ENCODE data around the gene IFT20. TPM values are rescaled to one million over a fixed set of nuclear protein-coding genes. Genes with fewer than 3 reads are reported as not detected.
A peak's percentile ranks its signal among the peaks of the same experiment; 100 is the strongest.

The IFT20 gene
- total and polyA plus RNA-seq, 2 experiments from 2014 or later: 49.9 to 75.3 TPM

DNA sequence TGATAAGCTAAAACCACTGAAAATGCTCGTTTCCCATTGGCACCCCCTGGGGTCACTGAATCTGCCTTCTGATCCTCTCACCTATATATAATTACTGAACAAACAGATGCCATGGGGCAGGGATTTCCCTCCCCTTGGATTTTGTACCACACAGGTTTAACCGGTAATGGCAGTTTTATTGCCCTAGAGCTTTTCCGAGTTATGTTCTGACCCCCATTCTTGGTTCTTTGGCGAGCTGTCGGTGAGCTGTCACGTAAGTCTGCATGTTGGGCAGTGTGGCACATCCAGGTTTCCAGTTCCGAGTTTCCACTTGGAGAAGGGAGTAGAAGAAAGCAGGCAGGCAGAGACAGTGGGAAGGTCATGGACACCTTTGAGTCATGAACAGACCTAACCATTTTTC, 9.2 kb downstream of the IFT20 start:
- no peak overlapping the region for H2AFZ ChIP-seq

GRCh38 chr17:28325211-28325610, 10.1 kb downstream of the IFT20 start:
- peaks cover 56% of the 10 kb centered on the region for H3K79me2 ChIP-seq
- 64% methylated on average over 5 of the region's 5 CpGs for WGBS (ENCODE audit: low lambda C conversion rate, missing lambda C conversion rate)

More for the DNA sequence above, 9.2 kb downstream of the IFT20 start:
- H3K9me3 ChIP-seq (ENCODE audit: low read depth): no peaks in the 10 kb centered on the region
- DNase-seq (ENCODE audit: low spot score): peak; percentile 13
- WGBS (ENCODE audit: low lambda C conversion rate, missing lambda C conversion rate): 75% methylated on average over 7 of the region's 7 CpGs
- no peaks in the 10 kb centered on the region for H3K9me2 ChIP-seq (replicated peaks; ENCODE audit: insufficient read depth)
- no peak overlapping the region for H3K4me3 ChIP-seq
- H3K36me3 ChIP-seq (replicated peaks; ENCODE audit: insufficient read depth, low read depth): no peaks in the 10 kb centered on the region
- no peak overlapping the region for H3K27ac ChIP-seq
- TF ChIP-seq CTCF (IDR thresholded peaks at IDR 0.05; ENCODE audit: poor library complexity) (no peak), EZH2 (IDR thresholded peaks at IDR 0.05; ENCODE audit: borderline replicate concordance) (no peak), EZH2phosphoT487 (IDR thresholded peaks at IDR 0.05; ENCODE audit: low read depth, severe bottlenecking, unreplicated experiment) (no peak)
- H3K4me1 ChIP-seq (ENCODE audit: insufficient read depth): peaks cover 7% of the 10 kb centered on the region
- H3K4me2 ChIP-seq: peak overlapping the region; percentile 35
- no peaks in the 10 kb centered on the region for H4K20me1 ChIP-seq (ENCODE audit: insufficient read depth, poor library complexity, severe bottlenecking)
- peaks cover 47% of the 10 kb centered on the region for H3K79me2 ChIP-seq
- H3K27me3 ChIP-seq: no peaks in the 10 kb centered on the region

GRCh38 chr17:28324781-28325180, 10.5 kb downstream of the IFT20 start:
- Histone ChIP-seq H3K9me3 (ENCODE audit: low read depth) (no peaks in the 10 kb centered on the region), H3K36me3 (replicated peaks; ENCODE audit: insufficient read depth, low read depth) (no peaks in the 10 kb centered on the region), H3K4me3 (no peak overlapping the region), H3K79me2 (peaks cover 60% of the 10 kb centered on the region), H3K27me3 (no peaks in the 10 kb centered on the region), H3K4me2 (peak overlapping the region; percentile 39), H4K20me1 (ENCODE audit: insufficient read depth, poor library complexity, severe bottlenecking) (no peaks in the 10 kb centered on the region), H2AFZ (no peak overlapping the region), H3K9me2 (replicated peaks; ENCODE audit: insufficient read depth) (no peaks in the 10 kb centered on the region), H3K4me1 (ENCODE audit: insufficient read depth) (peaks cover 19% of the 10 kb centered on the region), H3K27ac (peak overlapping the region; percentile 0)
- WGBS (ENCODE audit: low lambda C conversion rate, missing lambda C conversion rate): 97% methylated on average over 3 of the region's 3 CpGs
- no peak for DNase-seq (ENCODE audit: low spot score)
- TF ChIP-seq CTCF (IDR thresholded peaks at IDR 0.05; ENCODE audit: poor library complexity): no peak
- TF ChIP-seq EZH2phosphoT487 (IDR thresholded peaks at IDR 0.05; ENCODE audit: low read depth, severe bottlenecking, unreplicated experiment): no peak
- TF ChIP-seq EZH2 (IDR thresholded peaks at IDR 0.05; ENCODE audit: borderline replicate concordance): no peak

More at GRCh38 chr17:28325211-28325610, 10.1 kb downstream of the IFT20 start:
- Histone ChIP-seq H3K27ac (no peak overlapping the region), H3K27me3 (no peaks in the 10 kb centered on the region), H3K9me2 (replicated peaks; ENCODE audit: insufficient read depth) (no peaks in the 10 kb centered on the region), H3K4me2 (no peak overlapping the region), H3K4me3 (no peak overlapping the region), H3K36me3 (replicated peaks; ENCODE audit: insufficient read depth, low read depth) (no peaks in the 10 kb centered on the region), H3K9me3 (ENCODE audit: low read depth) (no peaks in the 10 kb centered on the region), H3K4me1 (ENCODE audit: insufficient read depth) (peaks cover 14% of the 10 kb centered on the region), H2AFZ (no peak overlapping the region), H4K20me1 (ENCODE audit: insufficient read depth, poor library complexity, severe bottlenecking) (no peaks in the 10 kb centered on the region)
- no peak for TF ChIP-seq EZH2phosphoT487 (IDR thresholded peaks at IDR 0.05; ENCODE audit: low read depth, severe bottlenecking, unreplicated experiment)
- no peak for TF ChIP-seq CTCF (IDR thresholded peaks at IDR 0.05; ENCODE audit: poor library complexity)
- no peak for TF ChIP-seq EZH2 (IDR thresholded peaks at IDR 0.05; ENCODE audit: borderline replicate concordance)
- no peak for DNase-seq (ENCODE audit: low spot score)
